M059J (cell line): ENCODE results near the gene BMPR1A. TPM values are rescaled to one million over a fixed set of nuclear protein-coding genes. Genes with fewer than 3 reads are reported as not detected.

ENCODE experiments used
- DNase-seq: peaks from one replicate; pipeline ENCODE4 v3.0.0-alpha.2; 2012; ENCODE audit warnings: low read depth
- total RNA-seq: library from RNA; depleted of rRNA; stranded (reverse); fragments of >200 nt; shearing (Covaris generic); gene quantifications from 2 replicates; pipeline ENCODE4 v1.2.3, GENCODE V29; 2014

The BMPR1A gene
- total RNA-seq, 1 experiment from 2014 or later, result 29.1 TPM

GRCh38 chr10:86765548-86765947 is 9.1 kb downstream of the BMPR1A start:
- no peak for DNase-seq

GRCh38 chr10:86768412-86769062 is 12.1 kb downstream of the BMPR1A start:
- no peak for DNase-seq

- DNase-seq, result no peak
Measured at GRCh38 chr10:86769991-86770390, 13.6 kb downstream of the BMPR1A start.

GRCh38 chr10:86770412-86770960 is 14.1 kb downstream of the BMPR1A start:
- DNase-seq, result no peak

- no peak for DNase-seq
Measured at GRCh38 chr10:86773498-86773897, 17.1 kb downstream of the BMPR1A start.

- peak; percentile 65 for DNase-seq
Measured at GRCh38 chr10:86775056-86775869, 18.8 kb downstream of the BMPR1A start.

- no peak for DNase-seq
Measured at GRCh38 chr10:86775870-86776180, 19.4 kb downstream of the BMPR1A start.

GRCh38 chr10:86779220-86780017 is 23.0 kb downstream of the BMPR1A start:
- DNase-seq, result peak; percentile 82

- DNase-seq, result no peak
Measured at GRCh38 chr10:86782701-86783418, 26.4 kb downstream of the BMPR1A start.

GRCh38 chr10:86785037-86785436 is 28.6 kb downstream of the BMPR1A start:
- DNase-seq, result no peak

GRCh38 chr10:86785968-86786367 is 29.5 kb downstream of the BMPR1A start:
- DNase-seq, result no peak

- DNase-seq, result peak; percentile 20
Measured at GRCh38 chr10:86786368-86786767, 29.9 kb downstream of the BMPR1A start.

- no peak for DNase-seq
Measured at GRCh38 chr10:86790394-86790793, 34.0 kb downstream of the BMPR1A start.

- DNase-seq, result no peak
Measured at GRCh38 chr10:86792461-86793167, 36.2 kb downstream of the BMPR1A start.

GRCh38 chr10:86793696-86794095 is 37.3 kb downstream of the BMPR1A start:
- DNase-seq, result no peak

- DNase-seq, result peak; percentile 86
Measured at GRCh38 chr10:86795353-86795752, 38.9 kb downstream of the BMPR1A start.

GRCh38 chr10:86798025-86798424 is 41.6 kb downstream of the BMPR1A start:
- DNase-seq, result peak; percentile 43

- DNase-seq, result peak; percentile 63
Measured at GRCh38 chr10:86798611-86799010, 42.2 kb downstream of the BMPR1A start.

- no peak for DNase-seq
Measured at GRCh38 chr10:86799188-86799845, 42.9 kb downstream of the BMPR1A start.

- no peak for DNase-seq
Measured at GRCh38 chr10:86801995-86802394, 45.6 kb downstream of the BMPR1A start.
